ENCODE data around the gene AMDHD2.
A peak's percentile ranks its signal among the peaks of the same experiment; 100 is the strongest.

The AMDHD2 gene

GRCh38 chr16:2500918-2501750, 19.0 kb upstream of the AMDHD2 start:
- H3K9me3 ChIP-seq (ENCODE audit: control insufficient read depth, insufficient read depth, low read length) = no peaks in the 10 kb centered on the region
- no peaks in the 10 kb centered on the region for H3K27me3 ChIP-seq (ENCODE audit: control insufficient read depth, insufficient read depth, low read length)
- peaks cover 8% of the 10 kb centered on the region for H3K4me1 ChIP-seq (ENCODE audit: control insufficient read depth, insufficient read depth, low read length)
- H3K9ac ChIP-seq (ENCODE audit: low read depth, low read length) = no peak overlapping the region
- H3K36me3 ChIP-seq (ENCODE audit: control insufficient read depth, insufficient read depth, low read length) = peaks cover 26% of the 10 kb centered on the region
- H3K27ac ChIP-seq (ENCODE audit: low read depth, low read length) = peak overlapping the region; percentile 33
- peak overlapping the region; percentile 58 for H3K4me3 ChIP-seq (ENCODE audit: low read depth, low read length)

GRCh38 chr16:2501946-2502895, 17.9 kb upstream of the AMDHD2 start:
- H3K9ac ChIP-seq (ENCODE audit: low read depth, low read length) = no peak overlapping the region
- H3K4me1 ChIP-seq (ENCODE audit: control insufficient read depth, insufficient read depth, low read length) = peaks cover 8% of the 10 kb centered on the region
- H3K27ac ChIP-seq (ENCODE audit: low read depth, low read length) = peak overlapping the region; percentile 33
- peak overlapping the region; percentile 58; the same call in 1 of the 2 replicates for H3K4me3 ChIP-seq (ENCODE audit: low read depth, low read length)
- H3K9me3 ChIP-seq (ENCODE audit: control insufficient read depth, insufficient read depth, low read length) = no peaks in the 10 kb centered on the region
- H3K36me3 ChIP-seq (ENCODE audit: control insufficient read depth, insufficient read depth, low read length) = peaks cover 16% of the 10 kb centered on the region
- H3K27me3 ChIP-seq (ENCODE audit: control insufficient read depth, insufficient read depth, low read length) = no peaks in the 10 kb centered on the region

GRCh38 chr16:2505695-2506094, 14.5 kb upstream of the AMDHD2 start:
- no peak overlapping the region for H3K9ac ChIP-seq (ENCODE audit: low read depth, low read length)
- H3K36me3 ChIP-seq (ENCODE audit: control insufficient read depth, insufficient read depth, low read length) = no peaks in the 10 kb centered on the region
- H3K4me1 ChIP-seq (ENCODE audit: control insufficient read depth, insufficient read depth, low read length) = peaks cover 8% of the 10 kb centered on the region
- H3K9me3 ChIP-seq (ENCODE audit: control insufficient read depth, insufficient read depth, low read length) = no peaks in the 10 kb centered on the region
- H3K27me3 ChIP-seq (ENCODE audit: control insufficient read depth, insufficient read depth, low read length) = no peaks in the 10 kb centered on the region
- H3K4me3 ChIP-seq (ENCODE audit: low read depth, low read length) = no peak overlapping the region
- no peak overlapping the region for H3K27ac ChIP-seq (ENCODE audit: low read depth, low read length)

GRCh38 chr16:2507052-2507659, 13.0 kb upstream of the AMDHD2 start:
- Histone ChIP-seq H3K36me3 (ENCODE audit: control insufficient read depth, insufficient read depth, low read length) (no peaks in the 10 kb centered on the region), H3K9me3 (ENCODE audit: control insufficient read depth, insufficient read depth, low read length) (no peaks in the 10 kb centered on the region), H3K4me3 (ENCODE audit: low read depth, low read length) (no peak overlapping the region), H3K9ac (ENCODE audit: low read depth, low read length) (no peak overlapping the region), H3K27ac (ENCODE audit: low read depth, low read length) (no peak overlapping the region), H3K27me3 (ENCODE audit: control insufficient read depth, insufficient read depth, low read length) (no peaks in the 10 kb centered on the region), H3K4me1 (ENCODE audit: control insufficient read depth, insufficient read depth, low read length) (0 out of 2 replicates have a peak, but pooled peaks cover 7% of the 10 kb centered on the region)

- H3K27ac ChIP-seq (ENCODE audit: low read depth, low read length) = no peak overlapping the region
- H3K9me3 ChIP-seq (ENCODE audit: control insufficient read depth, insufficient read depth, low read length) = no peaks in the 10 kb centered on the region
These were observed 12.5 kb upstream of the AMDHD2 start for GRCh38 chr16:2507665-2508064.

GRCh38 chr16:2508722-2509400, 11.3 kb upstream of the AMDHD2 start:
- Histone ChIP-seq H3K27me3 (ENCODE audit: control insufficient read depth, insufficient read depth, low read length) (no peaks in the 10 kb centered on the region), H3K4me1 (ENCODE audit: control insufficient read depth, insufficient read depth, low read length) (peaks cover 16% of the 10 kb centered on the region; the same call in 1 of the 2 replicates), H3K36me3 (ENCODE audit: control insufficient read depth, insufficient read depth, low read length) (no peaks in the 10 kb centered on the region), H3K4me3 (ENCODE audit: low read depth, low read length) (no peak overlapping the region), H3K9ac (ENCODE audit: low read depth, low read length) (no peak overlapping the region), H3K9me3 (ENCODE audit: control insufficient read depth, insufficient read depth, low read length) (no peaks in the 10 kb centered on the region), H3K27ac (ENCODE audit: low read depth, low read length) (no peak overlapping the region)

More at GRCh38 chr16:2507665-2508064, 12.5 kb upstream of the AMDHD2 start:
- no peaks in the 10 kb centered on the region for H3K36me3 ChIP-seq (ENCODE audit: control insufficient read depth, insufficient read depth, low read length)
- H3K27me3 ChIP-seq (ENCODE audit: control insufficient read depth, insufficient read depth, low read length) = no peaks in the 10 kb centered on the region
- no peak overlapping the region for H3K4me3 ChIP-seq (ENCODE audit: low read depth, low read length)
- no peak overlapping the region for H3K9ac ChIP-seq (ENCODE audit: low read depth, low read length)
- peaks cover 10% of the 10 kb centered on the region; the same call in 1 of the 2 replicates for H3K4me1 ChIP-seq (ENCODE audit: control insufficient read depth, insufficient read depth, low read length)

GRCh38 chr16:2511128-2511800, 8.9 kb upstream of the AMDHD2 start:
- Histone ChIP-seq H3K4me1 (ENCODE audit: control insufficient read depth, insufficient read depth, low read length) (peaks cover 21% of the 10 kb centered on the region; the same call in 1 of the 2 replicates), H3K27me3 (ENCODE audit: control insufficient read depth, insufficient read depth, low read length) (no peaks in the 10 kb centered on the region), H3K9ac (ENCODE audit: low read depth, low read length) (no peak overlapping the region), H3K9me3 (ENCODE audit: control insufficient read depth, insufficient read depth, low read length) (no peaks in the 10 kb centered on the region), H3K4me3 (ENCODE audit: low read depth, low read length) (no peak overlapping the region), H3K27ac (ENCODE audit: low read depth, low read length) (no peak overlapping the region), H3K36me3 (ENCODE audit: control insufficient read depth, insufficient read depth, low read length) (no peaks in the 10 kb centered on the region)

- Histone ChIP-seq H3K4me1 (ENCODE audit: control insufficient read depth, insufficient read depth, low read length) (peaks cover 21% of the 10 kb centered on the region; the same call in 1 of the 2 replicates), H3K36me3 (ENCODE audit: control insufficient read depth, insufficient read depth, low read length) (no peaks in the 10 kb centered on the region), H3K4me3 (ENCODE audit: low read depth, low read length) (no peak overlapping the region), H3K27ac (ENCODE audit: low read depth, low read length) (no peak overlapping the region), H3K9me3 (ENCODE audit: control insufficient read depth, insufficient read depth, low read length) (no peaks in the 10 kb centered on the region), H3K9ac (ENCODE audit: low read depth, low read length) (no peak overlapping the region), H3K27me3 (ENCODE audit: control insufficient read depth, insufficient read depth, low read length) (no peaks in the 10 kb centered on the region)
These were observed 8.0 kb upstream of the AMDHD2 start for GRCh38 chr16:2511996-2512734.

GRCh38 chr16:2512735-2513404, 7.3 kb upstream of the AMDHD2 start:
- Histone ChIP-seq H3K9me3 (ENCODE audit: control insufficient read depth, insufficient read depth, low read length) (no peaks in the 10 kb centered on the region), H3K27me3 (ENCODE audit: control insufficient read depth, insufficient read depth, low read length) (no peaks in the 10 kb centered on the region), H3K4me1 (ENCODE audit: control insufficient read depth, insufficient read depth, low read length) (peaks cover 21% of the 10 kb centered on the region; the same call in 1 of the 2 replicates), H3K27ac (ENCODE audit: low read depth, low read length) (peak overlapping the region; percentile 96), H3K9ac (ENCODE audit: low read depth, low read length) (peak overlapping the region; percentile 95), H3K36me3 (ENCODE audit: control insufficient read depth, insufficient read depth, low read length) (no peaks in the 10 kb centered on the region), H3K4me3 (ENCODE audit: low read depth, low read length) (peak overlapping the region; percentile 81)

Data from HUES48 (cell line).